Jurkat, Clone E6-1 (cell line): Measurements from ENCODE around the gene GNB1. TPM values are rescaled to one million over a fixed set of nuclear protein-coding genes. Genes with fewer than 3 reads are reported as not detected.
"Not testable (repeated sequence)": the region's sequence is repeated elsewhere in the genome, so short reads cannot be mapped to it uniquely, and the experiment has no call there.

Experiments used
- DNase-seq: peaks from one replicate; pipeline ENCODE4 v3.0.0-alpha.2; 2011; ENCODE audit warnings: low read depth, low spot score
- H3K4me3 ChIP-seq: 2 replicates; pipeline ENCODE4 v1.5.1; 2011; ENCODE audit warnings: mild to moderate bottlenecking, low read length, control low read depth, moderate library complexity
- polyA plus RNA-seq: library from polyadenylated mRNA; unstranded; fragments of >200 nt; gene quantifications from one replicate; pipeline ENCODE4 v1.2.1, GENCODE V29; 2012; ENCODE audit warnings: missing spikeins; ENCODE audit not compliant: insufficient read length, insufficient read depth

Gene GNB1
- 467 TPM for polyA plus RNA-seq

DNA sequence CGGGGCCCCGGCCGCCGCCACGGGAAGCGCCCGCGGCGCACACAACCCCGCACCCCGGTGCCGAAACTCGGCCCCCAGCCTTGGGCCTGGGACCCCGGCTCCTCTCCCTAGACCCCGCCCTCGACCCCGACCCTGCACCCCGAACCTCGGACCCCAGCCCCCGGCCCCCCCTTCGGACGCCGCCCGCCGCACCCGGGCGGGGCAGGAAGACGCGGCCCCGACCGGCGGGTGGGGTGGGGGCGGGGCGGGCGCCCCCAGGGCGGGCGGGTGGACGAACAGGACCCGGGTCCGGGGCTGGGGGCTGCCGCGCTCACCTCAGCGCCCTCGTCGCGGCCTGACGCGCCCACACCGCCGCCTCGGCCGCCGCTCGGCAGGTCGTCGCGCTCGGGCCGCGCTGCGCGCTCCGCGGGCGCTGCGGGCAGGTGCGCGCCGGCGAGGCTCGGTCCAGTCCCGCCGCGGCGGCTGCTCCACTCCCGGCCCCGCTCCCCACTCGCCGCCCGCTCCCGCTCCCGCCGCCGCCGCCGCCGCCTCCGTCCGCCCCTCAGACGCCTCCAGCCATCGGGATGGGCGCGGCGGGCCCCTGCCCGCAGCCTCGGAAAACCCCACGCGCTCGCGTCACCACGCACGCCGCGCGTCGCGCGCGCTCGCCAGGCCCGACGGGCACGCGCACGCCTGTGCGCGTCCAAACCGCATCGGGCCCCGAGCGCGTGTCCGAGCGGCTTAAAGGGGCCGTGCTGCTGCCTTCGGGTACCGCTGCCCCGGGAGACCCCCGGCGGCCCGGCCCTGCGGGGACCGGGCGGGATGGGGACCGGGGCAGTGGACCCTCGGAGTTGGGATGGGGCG lies at the start of gene GNB1:
TSS of gene GNB1 (minus strand) at position 582 of the 843 bp plus-strand sequence. CDS start 65,634 bp downstream, outside the sequence.
- H3K4me3 ChIP-seq: peak within 1 kb of the TSS; percentile 78
- peak; percentile 87 for DNase-seq

DNA sequence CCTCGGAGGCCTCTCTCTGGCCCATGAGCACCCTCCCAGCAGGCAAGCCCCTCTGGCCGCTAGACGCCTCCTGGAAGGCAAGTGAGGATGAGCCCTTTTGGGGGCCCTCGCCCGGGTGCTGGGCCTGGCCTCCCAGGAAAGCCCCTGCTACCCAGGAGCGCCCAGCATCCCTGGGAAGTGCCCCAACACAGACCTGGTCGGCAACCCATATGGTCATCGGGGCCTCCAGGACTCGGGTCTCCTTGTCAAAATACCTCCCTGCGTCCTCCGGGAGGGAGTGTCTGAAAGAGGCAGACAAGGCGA lies 49.2 kb upstream of the GNB1 start:
- no peak for DNase-seq
- H3K4me3 ChIP-seq: no peak overlapping the region

DNA sequence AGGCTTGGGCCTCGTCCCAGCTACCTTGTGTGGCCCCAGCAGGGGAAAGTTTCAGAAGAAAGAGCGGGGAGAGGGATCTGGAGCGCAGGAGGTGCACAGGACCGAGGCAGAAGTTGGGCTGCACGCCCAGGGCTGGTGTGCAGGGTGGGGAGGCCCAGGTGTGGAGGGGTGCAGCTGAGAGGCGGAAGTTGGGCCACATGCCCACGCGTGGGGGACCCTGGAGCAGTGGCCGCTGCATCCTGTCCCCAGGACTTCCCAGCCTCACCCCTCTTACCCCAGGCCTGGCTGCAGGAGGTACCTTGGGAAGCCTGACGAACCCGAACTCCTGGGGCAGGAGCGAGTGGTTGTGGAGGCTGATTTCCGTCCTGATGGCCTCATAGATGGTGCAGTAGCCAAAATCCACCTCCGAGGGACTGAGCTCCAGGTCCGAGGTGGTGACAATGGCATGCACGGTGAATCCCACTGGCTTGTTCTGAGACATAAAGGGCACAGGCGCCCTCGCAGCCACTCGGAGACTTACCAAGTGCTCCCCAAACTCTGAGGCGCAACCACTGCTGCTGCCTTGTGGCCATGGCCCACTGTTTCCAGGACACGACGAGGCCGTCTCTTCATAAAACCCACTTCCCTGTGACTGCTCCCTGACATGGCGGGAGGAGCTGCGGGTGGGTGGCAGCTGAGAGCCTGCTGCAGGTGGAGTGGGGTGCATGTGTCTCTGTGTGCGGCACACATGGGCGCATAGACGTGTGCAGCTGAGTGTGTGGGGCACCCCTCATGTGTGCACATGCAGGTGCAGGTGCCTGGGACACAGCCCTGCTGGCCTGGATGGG lies 48.6 kb upstream of the GNB1 start:
- DNase-seq: no peak
- no peak overlapping the region for H3K4me3 ChIP-seq

DNA sequence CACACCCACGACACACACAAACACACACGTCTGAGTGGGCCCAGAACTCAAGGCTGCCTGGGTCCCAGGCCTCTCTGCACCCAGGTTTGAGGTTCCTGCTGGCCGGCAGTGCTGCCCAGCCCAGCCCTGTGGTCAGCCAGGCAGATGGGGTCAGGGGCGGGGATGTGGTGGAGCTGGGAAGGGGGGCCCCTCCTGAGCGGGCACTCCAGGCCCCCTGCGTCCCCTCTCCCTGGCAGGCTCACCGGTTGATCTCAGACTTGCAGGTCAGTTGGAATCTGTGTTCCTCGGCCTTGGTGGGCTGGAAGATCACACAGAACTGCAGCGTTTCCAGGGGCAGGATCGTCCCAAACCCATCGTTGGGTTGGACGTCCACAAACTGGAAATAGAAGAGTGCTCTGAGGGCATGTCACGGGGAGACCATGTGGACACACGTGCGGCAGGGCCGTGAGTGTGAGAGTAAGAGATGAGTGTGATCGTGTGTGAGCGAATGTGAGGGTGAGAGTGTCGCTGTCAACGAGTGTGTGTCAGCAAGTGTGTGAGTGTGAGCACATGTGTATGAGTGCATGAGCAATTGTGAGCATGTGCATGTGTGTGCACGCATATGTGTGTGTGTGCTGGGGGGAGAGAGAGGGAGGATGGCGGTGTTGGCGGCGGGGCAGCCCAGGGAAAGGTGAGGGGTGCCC lies 47.9 kb upstream of the GNB1 start:
- no peak for DNase-seq
- no peak overlapping the region for H3K4me3 ChIP-seq

DNA sequence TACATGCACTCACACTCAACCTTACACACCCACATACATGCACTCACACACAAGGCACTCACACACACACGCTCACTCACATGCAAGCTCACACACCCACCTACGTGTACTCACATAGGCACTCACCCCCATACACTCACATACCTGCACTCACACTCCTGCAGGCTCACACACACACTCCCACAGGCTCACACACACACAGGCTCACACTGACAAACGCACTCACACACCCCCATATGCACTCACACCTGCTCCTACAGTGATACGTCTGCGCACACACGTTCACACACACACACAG lies 47.3 kb upstream of the GNB1 start:
- H3K4me3 ChIP-seq: no peak overlapping the region
- DNase-seq: no peak

DNA sequence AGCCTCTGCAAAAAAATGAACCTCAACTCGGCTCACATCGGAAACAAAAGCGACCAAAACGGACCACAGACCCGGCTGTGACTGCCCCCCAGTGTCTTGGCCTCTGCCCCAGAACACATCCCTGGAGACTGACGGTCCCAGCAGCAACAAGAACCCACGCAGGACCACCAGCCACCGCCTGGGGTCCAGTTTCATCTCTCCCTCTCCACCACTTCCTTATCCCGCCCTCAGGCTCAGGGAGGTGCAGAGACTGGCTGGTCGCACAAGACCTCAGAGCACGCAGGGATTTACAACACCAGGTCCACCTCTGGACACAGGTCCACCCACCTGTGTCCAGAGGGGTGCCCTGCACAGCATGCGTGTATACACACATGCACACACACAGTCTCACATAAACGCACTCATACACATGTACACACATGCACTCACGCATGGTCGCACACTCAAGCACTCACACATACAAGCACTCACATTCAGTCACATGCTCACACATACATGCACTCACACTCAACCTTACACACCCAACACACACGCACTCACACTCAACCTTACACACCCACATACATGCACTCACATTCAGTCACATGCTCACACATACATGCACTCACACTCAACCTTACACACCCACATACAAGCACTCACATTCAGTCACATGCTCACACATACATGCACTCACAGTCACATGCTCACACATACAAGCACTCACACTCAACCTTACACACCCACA lies 46.8 kb upstream of the GNB1 start:
- H3K4me3 ChIP-seq: no peak overlapping the region
- no peak for DNase-seq

DNA sequence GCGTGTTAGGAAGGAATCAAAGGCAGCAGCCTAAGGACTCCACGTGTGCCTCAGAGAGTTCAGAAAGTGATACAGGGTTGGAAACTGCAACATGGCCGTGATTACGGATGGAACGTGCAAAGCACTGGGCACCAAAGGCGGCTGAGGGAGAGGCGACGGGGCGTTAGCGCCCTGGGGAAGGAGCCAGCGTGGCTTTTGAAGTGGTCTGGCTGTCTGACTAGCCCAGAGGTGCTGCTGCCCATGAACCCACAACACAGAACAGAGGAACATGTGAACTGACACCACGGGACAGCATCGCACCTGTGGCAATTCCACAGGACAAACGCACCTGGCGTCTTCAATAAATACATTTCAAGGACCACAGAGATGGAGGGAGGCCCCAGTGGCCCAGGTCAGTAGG lies 46.2 kb upstream of the GNB1 start:
- DNase-seq: no peak
- H3K4me3 ChIP-seq: no peak overlapping the region

DNA sequence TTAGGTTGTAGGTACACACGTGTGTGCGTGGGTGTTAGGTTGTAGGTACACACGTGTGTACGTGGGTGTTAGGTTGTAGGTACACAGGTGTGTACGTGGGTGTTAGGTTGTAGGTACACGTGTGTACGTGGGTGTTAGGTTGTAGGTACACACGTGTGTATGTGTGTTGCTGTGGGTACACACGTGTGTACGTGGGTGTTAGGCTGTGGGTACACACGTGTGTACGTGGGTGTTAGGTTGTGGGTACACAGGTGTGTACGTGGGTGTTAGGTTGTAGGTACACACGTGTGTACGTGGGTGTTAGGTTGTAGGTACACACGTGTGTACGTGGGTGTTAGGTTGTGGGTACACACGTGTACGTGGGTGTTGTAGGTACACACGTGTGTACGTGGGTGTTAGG lies 44.0 kb upstream of the GNB1 start:
- DNase-seq, H3K4me3 ChIP-seq: not testable (repeated sequence)

DNA sequence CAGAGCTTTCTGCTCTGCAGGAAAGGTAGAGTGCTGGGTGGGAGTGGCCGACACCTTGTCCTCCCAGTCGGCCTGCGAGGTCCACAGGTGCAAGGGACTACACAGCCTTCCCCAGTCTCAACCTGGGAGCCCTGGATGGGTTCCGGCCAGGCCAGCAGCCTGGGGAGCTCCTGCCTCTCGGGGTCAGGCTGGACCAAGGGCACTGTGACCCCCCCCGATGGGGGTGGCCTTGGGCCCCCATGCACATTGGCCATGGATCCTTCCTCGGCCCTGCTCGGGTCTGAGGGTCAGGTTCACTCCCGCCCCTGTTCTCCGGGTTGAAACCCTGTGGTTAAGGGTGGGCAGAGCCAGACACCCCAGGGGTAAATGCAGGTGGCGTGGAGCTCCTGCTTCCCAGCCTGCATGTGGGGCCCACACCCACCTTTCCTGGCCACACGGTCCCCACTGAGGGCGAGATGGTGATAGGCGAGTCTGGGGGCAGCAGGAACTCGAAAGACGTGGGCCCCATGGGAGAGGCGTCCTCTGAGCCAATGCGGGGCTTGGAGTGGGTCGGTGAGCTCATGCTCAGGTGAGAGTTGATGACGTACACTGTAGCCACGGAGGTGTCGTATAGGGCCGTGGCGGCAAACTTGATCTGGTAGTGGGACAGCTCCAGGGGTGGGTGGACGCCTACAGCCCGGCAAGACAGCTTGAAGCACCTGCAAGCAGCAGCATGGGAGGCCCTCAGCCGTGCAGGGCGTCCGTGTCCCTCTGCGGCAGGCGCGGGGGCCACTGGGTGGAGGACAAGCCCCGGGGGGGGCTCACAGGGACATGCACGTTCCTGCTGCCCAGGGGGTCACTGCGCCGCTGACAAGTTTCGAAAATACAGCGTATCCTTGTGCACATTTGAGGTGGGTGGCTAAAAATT lies 39.0 kb upstream of the GNB1 start:
- no peak for DNase-seq
- no peak overlapping the region for H3K4me3 ChIP-seq

DNA sequence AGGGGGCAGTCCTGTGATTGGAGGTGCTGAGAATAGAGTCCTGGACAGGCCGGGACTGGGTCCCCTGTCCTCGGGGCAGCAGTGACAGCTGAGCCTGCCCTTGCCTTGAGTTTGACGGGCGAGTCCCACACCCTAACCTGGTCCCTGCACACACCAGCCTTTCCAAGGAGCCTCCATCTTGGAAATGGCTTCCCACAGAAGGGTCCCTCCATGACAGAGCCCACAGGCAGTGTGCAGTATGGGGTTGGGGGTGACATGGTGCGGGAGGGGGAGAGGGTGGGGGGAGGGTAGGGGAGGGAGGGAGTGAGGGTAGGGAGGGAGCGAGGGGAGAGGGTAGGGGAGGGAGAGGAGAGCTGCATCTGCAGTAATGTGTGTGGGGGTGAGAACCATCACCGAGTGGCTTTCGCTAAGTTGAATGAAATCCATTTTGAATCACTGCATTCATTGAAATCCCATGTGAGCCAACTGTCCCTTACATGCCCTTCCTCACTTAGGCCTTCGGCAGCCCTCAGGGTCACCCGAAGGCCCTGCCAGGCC lies 38.3 kb upstream of the GNB1 start:
- no peak overlapping the region for H3K4me3 ChIP-seq

DNA sequence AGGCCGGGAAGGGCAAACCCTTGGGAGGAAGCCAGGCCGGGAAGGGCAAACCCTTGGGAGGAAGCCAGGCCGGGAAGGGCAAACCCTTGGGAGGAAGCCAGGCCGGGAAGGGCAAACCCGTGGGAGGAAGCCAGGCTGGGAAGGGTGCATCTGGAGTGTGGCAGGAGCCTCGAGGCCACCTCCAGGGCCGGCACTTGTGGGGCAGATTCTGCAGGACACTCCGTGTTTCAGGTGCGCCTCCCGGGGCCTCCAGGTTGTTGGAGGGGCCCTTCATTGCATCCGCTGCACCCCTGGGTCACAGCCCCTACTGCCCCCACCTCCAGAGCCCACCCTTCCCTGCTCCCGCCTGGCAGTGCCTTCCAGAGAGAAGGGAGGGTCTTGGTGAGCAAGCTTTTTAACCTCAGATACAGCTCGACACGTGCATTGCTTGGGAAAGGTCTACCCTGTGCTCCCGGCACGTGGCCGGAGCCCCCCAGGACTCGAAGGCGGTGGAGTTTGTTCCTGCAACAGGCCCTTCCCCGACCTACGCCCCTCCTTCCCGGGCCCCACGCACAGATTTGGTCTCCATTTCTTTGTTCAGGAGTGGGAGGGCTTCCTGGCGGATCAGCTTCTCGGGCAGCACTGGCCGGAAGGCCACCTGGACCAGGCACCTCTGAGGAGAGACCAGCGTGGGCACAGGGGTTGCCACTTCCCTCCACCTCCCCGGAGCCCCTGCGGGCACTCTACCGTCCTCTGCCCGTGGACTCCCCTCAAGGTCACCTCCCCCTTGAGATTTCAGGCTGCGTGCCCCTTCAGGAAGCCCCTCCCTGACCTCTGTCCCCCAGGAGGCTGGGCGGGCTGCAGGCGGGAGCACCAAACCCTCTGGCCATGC lies 37.6 kb upstream of the GNB1 start:
- H3K4me3 ChIP-seq: no peak overlapping the region
- DNase-seq: no peak

More for the DNA sequence above, 38.3 kb upstream of the GNB1 start:
- DNase-seq: no peak

DNA sequence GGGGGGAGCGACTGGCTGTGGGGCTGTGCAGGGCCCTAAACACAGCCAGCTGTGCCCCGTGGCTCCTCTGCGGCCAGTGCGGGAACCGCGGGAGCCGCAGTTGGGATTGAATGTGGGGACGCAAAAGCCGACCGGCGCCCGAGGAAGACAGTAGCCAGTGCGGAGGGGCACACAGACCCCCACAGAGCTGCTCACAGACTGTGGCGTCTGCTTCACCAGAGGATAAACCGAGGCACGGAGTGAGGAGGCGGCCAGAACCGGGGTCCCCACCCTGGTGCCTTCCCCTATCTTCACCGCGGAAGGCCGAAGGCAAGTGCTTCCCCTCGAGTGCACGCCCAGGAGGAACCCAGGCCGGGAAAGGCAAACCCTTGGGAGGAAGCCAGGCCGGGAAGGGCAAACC lies 36.9 kb upstream of the GNB1 start:
- H3K4me3 ChIP-seq: no peak overlapping the region
- no peak for DNase-seq

DNA sequence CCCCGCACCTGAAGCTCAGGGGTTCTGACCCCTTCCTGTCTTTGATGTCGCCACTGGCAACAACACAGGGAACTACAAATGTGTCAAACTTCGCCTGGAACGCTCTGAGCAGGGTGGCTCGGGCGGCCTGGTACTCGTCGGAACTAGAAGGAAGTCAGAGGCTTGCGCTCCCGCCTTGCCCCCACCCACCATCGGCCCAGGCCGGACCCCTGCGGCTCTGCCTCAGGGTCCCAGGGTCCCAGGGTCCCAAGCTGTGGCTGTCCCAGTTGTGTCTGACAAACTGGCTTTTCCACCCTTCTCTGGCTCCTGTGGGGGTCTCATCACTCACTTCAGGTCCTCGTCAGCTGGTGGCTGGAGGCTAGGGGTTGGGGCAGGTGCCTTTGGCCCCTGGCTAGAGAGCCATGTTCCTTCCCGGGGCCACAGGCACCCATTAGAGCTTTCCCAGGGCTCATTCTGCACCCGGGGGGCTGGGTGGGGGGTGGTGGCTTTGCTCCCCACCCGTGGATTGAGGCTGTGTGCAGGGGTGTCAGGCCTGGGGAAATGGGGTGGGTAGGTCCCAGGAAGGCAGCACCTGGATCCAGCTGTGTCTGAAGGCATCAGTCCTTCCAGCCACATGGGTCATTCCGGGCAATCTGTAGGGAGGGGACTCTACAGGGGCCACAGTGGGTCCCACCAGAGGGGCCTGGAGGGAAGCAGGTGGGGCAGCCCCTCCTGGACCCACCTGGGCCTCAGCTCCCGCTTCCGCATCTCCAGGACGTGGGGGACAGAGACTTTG lies 36.2 kb upstream of the GNB1 start:
- DNase-seq: no peak
- H3K4me3 ChIP-seq: no peak overlapping the region

DNA sequence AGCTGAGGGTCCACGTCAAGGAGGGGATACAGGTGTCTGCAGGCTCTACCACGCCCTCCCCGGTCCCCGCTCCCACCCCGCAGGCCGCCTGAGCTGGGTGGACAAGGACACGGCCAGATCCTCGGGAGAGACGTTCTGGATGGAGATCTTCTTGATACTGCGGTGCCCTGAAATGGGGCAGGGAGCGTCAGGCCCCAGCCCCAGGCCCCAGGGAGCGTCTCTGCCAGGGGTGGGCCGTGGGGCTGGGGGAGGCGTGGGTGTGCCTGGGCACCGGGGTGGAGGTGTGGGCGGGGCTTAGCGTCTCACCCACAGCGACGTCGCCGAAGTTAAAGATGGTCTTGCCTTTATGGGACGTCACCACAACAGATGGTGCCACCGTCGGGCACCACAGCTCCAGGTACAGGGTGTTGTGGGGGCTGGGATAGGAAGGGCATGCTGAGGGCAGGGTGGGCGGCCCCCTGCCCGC lies 35.5 kb upstream of the GNB1 start:
- H3K4me3 ChIP-seq: no peak overlapping the region
- DNase-seq: no peak

DNA sequence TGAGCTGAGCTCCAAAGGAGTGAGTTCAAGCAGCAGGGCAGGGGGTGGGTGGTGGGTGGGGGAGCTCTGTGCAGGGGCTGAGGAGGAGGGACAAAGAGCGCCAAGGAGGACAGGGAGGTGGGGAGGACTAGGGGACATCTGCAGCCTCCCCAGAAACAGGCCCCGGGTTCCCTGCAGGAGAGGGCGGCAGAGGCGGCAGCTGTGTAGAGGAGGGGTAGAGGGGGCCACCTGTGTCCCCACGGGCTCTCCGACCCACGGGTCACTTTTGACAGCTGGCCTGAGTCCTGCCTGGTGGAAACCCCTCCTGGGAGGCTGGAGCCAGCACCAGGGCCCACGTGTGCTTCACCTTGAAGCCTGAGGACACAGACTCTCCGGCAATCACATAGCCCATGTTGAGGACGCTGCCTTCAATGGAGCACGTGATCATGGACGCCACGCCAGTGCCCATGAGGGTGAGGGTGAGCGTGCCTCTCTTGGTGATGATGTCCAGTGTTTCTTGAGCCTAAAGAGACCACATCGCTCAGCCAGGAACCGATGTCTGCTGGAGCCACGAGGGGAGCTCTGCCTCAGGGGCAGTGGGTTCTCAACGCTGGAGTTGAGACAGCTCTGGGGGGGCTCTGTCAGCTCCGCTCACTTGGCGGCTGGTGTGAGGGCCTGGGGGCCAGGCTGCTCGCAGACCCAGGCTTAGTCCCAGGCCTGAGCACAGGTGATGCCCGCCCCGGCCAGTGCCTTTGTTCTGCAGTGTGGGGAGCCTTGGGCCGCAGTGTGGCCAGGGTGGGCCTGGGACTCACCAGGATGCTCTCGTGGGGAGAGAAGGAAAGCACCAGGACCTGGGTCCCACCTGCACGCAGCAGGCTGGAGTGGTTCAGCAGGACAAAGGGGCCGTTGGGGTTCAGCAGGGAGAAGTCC lies 34.8 kb upstream of the GNB1 start:
- H3K4me3 ChIP-seq: no peak overlapping the region
- no peak for DNase-seq

DNA sequence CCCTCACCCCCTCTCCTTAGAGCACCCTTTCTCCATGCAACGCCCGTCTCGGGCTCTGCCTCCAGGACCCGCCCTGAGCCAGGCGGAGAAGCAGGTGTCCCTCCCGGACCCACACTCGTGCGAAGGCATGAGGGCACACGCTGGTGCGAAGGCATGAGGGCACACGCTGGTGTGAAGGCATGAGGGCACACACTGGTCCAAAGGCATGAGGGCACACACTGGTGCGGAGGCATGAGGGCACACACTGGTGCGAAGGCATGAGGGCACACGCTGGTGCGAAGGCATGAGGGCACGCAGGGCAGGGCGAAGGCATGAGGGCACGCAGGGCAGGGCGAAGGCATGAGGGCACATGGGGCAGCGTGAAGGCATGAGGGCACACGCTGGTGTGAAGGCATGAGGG lies 34.0 kb upstream of the GNB1 start:
- no peak overlapping the region for H3K4me3 ChIP-seq
- DNase-seq: no peak
